ENCODE data around the gene C3orf80. TPM values are rescaled to one million over a fixed set of nuclear protein-coding genes. Genes with fewer than 3 reads are reported as not detected.
A peak's percentile ranks its signal among the peaks of the same experiment; 100 is the strongest.
"Not testable (repeated sequence)": the region's sequence is repeated elsewhere in the genome, so short reads cannot be mapped to it uniquely, and the experiment has no call there.

C3orf80 gene
- total RNA-seq, 6 experiments from 2014 or later, result 0.26 to 0.95 (median 0.47) TPM

- Mint-ChIP-seq H3K36me3 (ENCODE audit: low read depth) (no peaks in the 10 kb centered on the region), H3K4me1 (ENCODE audit: low read depth) (peaks cover 6% of the 10 kb centered on the region), H3K4me3 (peak overlapping the region; percentile 80), H3K9me3 (no peaks in the 10 kb centered on the region), H3K27ac (no peak overlapping the region), H3K27me3 (ENCODE audit: insufficient read depth) (no peaks in the 10 kb centered on the region)
- no peak for TF ChIP-seq CTCF (IDR thresholded peaks at IDR 0.05)
- no peak for DNase-seq
Observed at GRCh38 chr3:160226026-160226907, 1.0 kb downstream of the C3orf80 start.

GRCh38 chr3:160227419-160227818, 2.2 kb downstream of the C3orf80 start:
- Mint-ChIP-seq H3K4me1 (ENCODE audit: low read depth) (peaks cover 18% of the 10 kb centered on the region), H3K27me3 (ENCODE audit: insufficient read depth) (no peaks in the 10 kb centered on the region), H3K27ac (no peak overlapping the region), H3K36me3 (ENCODE audit: low read depth) (no peaks in the 10 kb centered on the region), H3K4me3 (no peak overlapping the region), H3K9me3 (no peaks in the 10 kb centered on the region)
- no peak for DNase-seq
- no peak for TF ChIP-seq CTCF (IDR thresholded peaks at IDR 0.05)

GRCh38 chr3:160232014-160232413, 6.8 kb downstream of the C3orf80 start:
- Mint-ChIP-seq H3K4me3 (no peak overlapping the region; the same call in 1 of the 2 replicates), H3K27ac (no peak overlapping the region), H3K4me1 (ENCODE audit: low read depth) (peaks cover 16% of the 10 kb centered on the region), H3K36me3 (ENCODE audit: low read depth) (no peaks in the 10 kb centered on the region), H3K27me3 (ENCODE audit: insufficient read depth) (peaks cover 3% of the 10 kb centered on the region; the same call in 1 of the 2 replicates), H3K9me3 (no peaks in the 10 kb centered on the region)
- no peak for DNase-seq
- TF ChIP-seq CTCF (IDR thresholded peaks at IDR 0.05), result no peak

- H3K27ac Mint-ChIP-seq; H3K4me1 Mint-ChIP-seq (ENCODE audit: low read depth): not testable (repeated sequence)
Observed at GRCh38 chr3:160240719-160241118, 15.5 kb downstream of the C3orf80 start.

GRCh38 chr3:160245261-160245800, 20.1 kb downstream of the C3orf80 start:
- no peak overlapping the region for H3K27ac Mint-ChIP-seq
- no peaks in the 10 kb centered on the region for H3K4me1 Mint-ChIP-seq (ENCODE audit: low read depth)
- no peak overlapping the region for H3K4me3 Mint-ChIP-seq
- H3K27me3 Mint-ChIP-seq (ENCODE audit: insufficient read depth), result no peaks in the 10 kb centered on the region; the same call in 1 of the 2 replicates
- H3K36me3 Mint-ChIP-seq (ENCODE audit: low read depth), result 0 out of 2 replicates have a peak, but pooled peaks cover 5% of the 10 kb centered on the region
- no peaks in the 10 kb centered on the region for H3K9me3 Mint-ChIP-seq
- no peak for DNase-seq
- no peak for TF ChIP-seq CTCF (IDR thresholded peaks at IDR 0.05)

More at GRCh38 chr3:160240719-160241118, 15.5 kb downstream of the C3orf80 start:
- H3K36me3 Mint-ChIP-seq (ENCODE audit: low read depth); H3K27me3 Mint-ChIP-seq (ENCODE audit: insufficient read depth); H3K9me3 Mint-ChIP-seq; H3K4me3 Mint-ChIP-seq; DNase-seq: not testable (repeated sequence)

GRCh38 chr3:160247766-160248165, 22.5 kb downstream of the C3orf80 start:
- TF ChIP-seq CTCF (IDR thresholded peaks at IDR 0.05), result no peak
- H3K27me3 Mint-ChIP-seq (ENCODE audit: insufficient read depth), result no peaks in the 10 kb centered on the region; the same call in 1 of the 2 replicates
- no peak for DNase-seq
- 0 out of 2 replicates have a peak, but pooled peaks cover 5% of the 10 kb centered on the region for H3K36me3 Mint-ChIP-seq (ENCODE audit: low read depth)
- no peak overlapping the region for H3K27ac Mint-ChIP-seq
- H3K9me3 Mint-ChIP-seq, result no peaks in the 10 kb centered on the region
- H3K4me1 Mint-ChIP-seq (ENCODE audit: low read depth), result no peaks in the 10 kb centered on the region
- H3K4me3 Mint-ChIP-seq, result no peak overlapping the region
